AG04450 (cell line): Measurements from ENCODE around the gene CMSS1. TPM values are rescaled to one million over a fixed set of nuclear protein-coding genes. Genes with fewer than 3 reads are reported as not detected.

Experiments used
- CTCF ChIA-PET: fragments of 300-600, 350-600 bp; formaldehyde crosslinking; extraction: SDS; loops from one replicate; lab custom pipeline; 2022; ENCODE audit warnings: antibody characterized with exemption, inconsistent platforms; lab: Charles Lee
- POLR2A ChIA-PET: fragments of 350-600 bp; formaldehyde crosslinking; extraction: SDS; loops from one replicate; lab custom pipeline; 2021; ENCODE audit warnings: antibody characterized with exemption, inconsistent platforms; lab: Yijun Ruan, JAX
- DNase-seq: peaks from one replicate; pipeline ENCODE4 v3.0.0-alpha.2; 2011; ENCODE audit warnings: low read depth, low spot score
- H3K27ac ChIP-seq: one replicate; pipeline ENCODE4 v1.5.1; 2012; ENCODE audit warnings: low read depth, low read length, control low read depth
- H3K27me3 ChIP-seq: one replicate; pipeline ENCODE4 v1.6.0; 2012; ENCODE audit warnings: low read length; ENCODE audit not compliant: control insufficient read depth, insufficient read depth
- H3K4me3 ChIP-seq: 2 replicates; pipeline ENCODE4 v1.5.1; 2011; ENCODE audit warnings: mild to moderate bottlenecking, low read depth, low read length, control low read depth
- H3K9me3 ChIP-seq: 2 replicates; pipeline ENCODE4 v1.5.1; 2012; ENCODE audit warnings: low read length; ENCODE audit not compliant: control insufficient read depth, insufficient read depth
- polyA plus RNA-seq: library from polyadenylated mRNA; depleted of rRNA; stranded (reverse); fragments of >200 nt; gene quantifications from 2 replicates; pipeline ENCODE4 v1.2.3, GENCODE V29; 2011
- TF ChIP-seq, protein P1 (sequence below): IDR thresholded peaks from 2 replicates; pipeline ENCODE4 v1.5.1; 2011; ENCODE audit warnings: low read depth, low read length, control low read depth, inconsistent platforms

The CMSS1 gene
- polyA plus RNA-seq, 1 experiment = 15.7 TPM

- no peak overlapping the region for H3K27ac ChIP-seq
Measured at GRCh38 chr3:100164743-100165142, 347.1 kb downstream of the CMSS1 start.

GRCh38 chr3:100165926-100166550 lies 348.4 kb downstream of the CMSS1 start:
- no peak for DNase-seq
- no peak overlapping the region for H3K4me3 ChIP-seq
- H3K27me3 ChIP-seq = no peaks in the 10 kb centered on the region
- no peaks in the 10 kb centered on the region for H3K9me3 ChIP-seq
- ChIA-PET CTCF (no interaction called here), POLR2A (no interaction called here)
- TF ChIP-seq, protein P1, sequence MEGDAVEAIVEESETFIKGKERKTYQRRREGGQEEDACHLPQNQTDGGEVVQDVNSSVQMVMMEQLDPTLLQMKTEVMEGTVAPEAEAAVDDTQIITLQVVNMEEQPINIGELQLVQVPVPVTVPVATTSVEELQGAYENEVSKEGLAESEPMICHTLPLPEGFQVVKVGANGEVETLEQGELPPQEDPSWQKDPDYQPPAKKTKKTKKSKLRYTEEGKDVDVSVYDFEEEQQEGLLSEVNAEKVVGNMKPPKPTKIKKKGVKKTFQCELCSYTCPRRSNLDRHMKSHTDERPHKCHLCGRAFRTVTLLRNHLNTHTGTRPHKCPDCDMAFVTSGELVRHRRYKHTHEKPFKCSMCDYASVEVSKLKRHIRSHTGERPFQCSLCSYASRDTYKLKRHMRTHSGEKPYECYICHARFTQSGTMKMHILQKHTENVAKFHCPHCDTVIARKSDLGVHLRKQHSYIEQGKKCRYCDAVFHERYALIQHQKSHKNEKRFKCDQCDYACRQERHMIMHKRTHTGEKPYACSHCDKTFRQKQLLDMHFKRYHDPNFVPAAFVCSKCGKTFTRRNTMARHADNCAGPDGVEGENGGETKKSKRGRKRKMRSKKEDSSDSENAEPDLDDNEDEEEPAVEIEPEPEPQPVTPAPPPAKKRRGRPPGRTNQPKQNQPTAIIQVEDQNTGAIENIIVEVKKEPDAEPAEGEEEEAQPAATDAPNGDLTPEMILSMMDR = no peak
- no peak overlapping the region for H3K27ac ChIP-seq

More at GRCh38 chr3:100164743-100165142, 347.1 kb downstream of the CMSS1 start:
- ChIA-PET POLR2A (no interaction called here), CTCF (no interaction called here)
- no peaks in the 10 kb centered on the region for H3K27me3 ChIP-seq
- DNase-seq = no peak
- H3K4me3 ChIP-seq = no peak overlapping the region
- TF ChIP-seq, protein P1 = no peak
- no peaks in the 10 kb centered on the region for H3K9me3 ChIP-seq

DNA sequence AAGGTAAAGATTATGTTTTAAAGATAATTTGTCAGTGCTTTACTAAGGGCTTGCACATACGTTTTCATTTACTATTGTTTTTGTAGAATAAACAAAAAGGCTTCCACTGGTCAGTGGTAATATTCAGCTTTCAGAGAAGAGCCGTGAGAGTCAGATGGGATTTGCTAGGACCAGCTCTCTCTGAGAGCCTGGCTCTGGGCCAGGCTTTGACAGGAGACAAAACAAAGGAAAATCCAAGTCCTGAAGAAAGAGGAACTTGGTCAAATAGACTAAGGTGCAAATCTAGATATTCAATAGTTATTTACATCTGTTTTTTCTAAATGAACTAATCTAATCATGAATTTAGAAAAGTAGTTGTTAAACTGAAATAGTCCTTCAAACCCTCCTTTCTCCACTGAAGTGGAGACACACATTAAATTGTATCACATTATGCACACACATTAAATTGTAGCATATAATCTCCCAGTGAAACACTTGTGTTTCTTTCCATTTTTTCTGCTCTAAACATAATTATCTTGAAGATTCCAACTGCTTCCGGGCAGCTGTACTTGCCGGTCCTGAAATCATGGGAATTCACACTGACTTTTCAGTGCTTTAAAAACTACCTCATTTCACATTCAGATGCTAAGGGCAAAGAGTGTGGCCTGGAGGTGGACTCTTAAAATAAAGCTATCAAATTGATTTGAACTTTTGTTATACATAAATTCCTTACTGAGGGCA lies 351.7 kb downstream of the CMSS1 start:
- ChIA-PET POLR2A (no interaction called here), CTCF (no interaction called here)
- H3K27ac ChIP-seq = no peak overlapping the region

GRCh38 chr3:100170486-100170885 lies 352.8 kb downstream of the CMSS1 start:
- DNase-seq = no peak
- Histone ChIP-seq H3K27me3 (no peaks in the 10 kb centered on the region), H3K27ac (no peak overlapping the region), H3K4me3 (no peak overlapping the region), H3K9me3 (no peaks in the 10 kb centered on the region)
- CTCF ChIA-PET = interaction anchor here (1.0 kb wide), 1 partner anchor 326 kb away, joined by 3 read pairs; no protein-coding TSS in a partner anchor
- POLR2A ChIA-PET = no interaction called here
- TF ChIP-seq, protein P1 = no peak

More for the DNA sequence above, 351.7 kb downstream of the CMSS1 start:
- no peaks in the 10 kb centered on the region for H3K27me3 ChIP-seq
- TF ChIP-seq, protein P1 = no peak
- H3K4me3 ChIP-seq = no peak overlapping the region
- no peaks in the 10 kb centered on the region for H3K9me3 ChIP-seq
- DNase-seq = no peak

GRCh38 chr3:100171211-100171914 lies 353.7 kb downstream of the CMSS1 start:
- ChIA-PET POLR2A (no interaction called here), CTCF (interaction anchor here (1.0 kb wide), 1 partner anchor 327 kb away, joined by 3 read pairs; no protein-coding TSS in a partner anchor)
- TF ChIP-seq, protein P1 = no peak
- no peaks in the 10 kb centered on the region for H3K27me3 ChIP-seq
- no peak overlapping the region for H3K4me3 ChIP-seq
- H3K27ac ChIP-seq = no peak overlapping the region
- H3K9me3 ChIP-seq = no peaks in the 10 kb centered on the region
- DNase-seq = no peak
